ENCODE measurements around the gene LDOC1.
A peak's percentile ranks its signal among the peaks of the same experiment; 100 is the strongest.
"Not testable (repeated sequence)": the region's sequence is repeated elsewhere in the genome, so short reads cannot be mapped to it uniquely, and the experiment has no call there.

Gene LDOC1

DNA sequence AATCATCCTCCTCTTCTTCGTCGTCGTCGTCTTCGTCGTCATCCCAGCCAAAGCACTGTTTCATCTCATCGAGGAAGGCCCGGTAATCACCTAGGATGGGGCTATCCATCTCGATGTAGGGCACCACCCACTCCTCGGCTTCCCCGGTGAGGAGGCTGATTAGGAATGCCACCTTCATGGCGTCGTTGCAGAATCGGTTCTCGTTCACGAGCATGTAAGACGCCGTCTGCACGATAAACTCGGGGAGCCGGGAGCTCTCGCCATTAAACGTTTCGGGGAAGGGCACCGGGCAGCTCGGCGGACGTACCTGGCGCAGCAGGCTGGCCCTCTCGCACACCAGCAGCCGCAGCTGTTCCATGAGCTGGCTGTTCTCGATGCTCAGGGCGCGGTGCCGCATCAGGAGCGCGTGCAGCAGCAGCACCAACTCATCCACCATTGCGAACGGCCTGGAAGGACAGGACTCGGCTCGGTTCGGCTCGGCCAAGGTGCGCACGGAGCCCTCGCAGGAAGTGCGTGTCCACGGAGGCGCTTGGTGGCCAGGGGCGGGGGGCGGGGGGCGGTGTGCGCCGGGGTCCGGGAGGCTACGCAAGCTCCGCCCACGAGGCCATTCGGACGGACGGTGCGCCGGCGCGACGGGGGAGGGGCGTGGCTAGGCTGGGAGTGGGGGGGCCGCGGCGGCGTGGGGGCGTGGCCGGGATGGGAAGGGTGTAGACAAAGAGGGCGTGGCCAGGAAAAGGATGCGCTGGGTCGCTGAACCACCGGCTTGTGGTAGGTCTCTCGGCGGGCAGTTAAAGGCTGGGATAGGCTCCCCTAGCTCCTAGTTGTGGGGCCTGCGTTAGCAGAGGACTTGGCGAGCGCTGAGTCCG is at the start of gene LDOC1:
TSS of gene LDOC1 (minus strand) at position 544 of the 866 bp plus-strand sequence. CDS start at position 436, 108 bp downstream.
- DNase-seq, result peak; percentile 79

DNA sequence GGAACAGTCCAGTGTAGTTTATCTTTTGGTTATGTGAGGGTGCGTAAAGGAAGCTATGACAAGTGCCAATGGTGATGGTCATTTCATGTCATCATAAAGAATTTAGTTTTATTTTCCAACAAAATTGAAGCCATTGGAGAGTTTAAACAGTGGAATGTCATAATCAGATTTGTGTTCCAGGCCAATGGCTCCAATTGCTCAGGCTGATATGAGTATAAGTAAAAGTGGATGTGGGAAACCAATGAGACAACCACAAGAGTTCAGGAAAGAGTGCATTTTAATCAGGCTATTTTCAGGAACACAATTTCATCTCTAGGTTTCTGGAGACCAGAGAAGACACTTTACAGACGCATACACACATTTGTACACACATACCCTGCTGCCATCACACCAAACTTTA is 44.7 kb upstream of the LDOC1 start:
- no peak for DNase-seq

DNA sequence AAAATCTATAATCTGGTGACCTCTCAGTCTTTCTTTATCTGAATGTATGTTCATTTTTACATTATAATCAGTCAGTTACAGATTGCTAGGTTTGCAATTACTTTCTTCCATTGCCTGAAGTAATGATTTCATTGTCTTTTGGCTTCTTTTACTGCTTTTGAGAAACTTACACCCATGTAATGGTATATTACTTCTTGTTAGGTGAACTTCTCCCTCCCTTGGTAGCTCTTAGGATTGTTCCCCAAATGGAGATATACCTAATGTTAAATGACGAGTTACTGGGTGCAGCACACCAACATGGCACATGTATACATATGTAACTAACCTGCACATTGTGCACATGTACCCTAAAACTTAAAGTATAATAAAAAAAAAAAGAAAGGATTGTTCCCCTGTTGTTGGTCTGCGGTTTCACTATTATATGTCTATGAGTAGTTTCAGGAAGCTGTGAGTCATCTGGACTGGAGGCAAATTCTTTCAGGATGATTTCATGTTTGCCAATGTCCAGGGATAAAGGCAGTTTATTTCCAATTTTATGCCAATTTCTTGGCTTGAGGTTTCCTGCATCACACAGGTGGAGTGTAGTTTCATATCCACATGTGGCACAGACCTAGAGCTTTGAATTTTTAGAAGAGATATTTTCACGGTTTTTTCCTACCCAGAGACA is 43.5 kb upstream of the LDOC1 start:
- no peak for DNase-seq

DNA sequence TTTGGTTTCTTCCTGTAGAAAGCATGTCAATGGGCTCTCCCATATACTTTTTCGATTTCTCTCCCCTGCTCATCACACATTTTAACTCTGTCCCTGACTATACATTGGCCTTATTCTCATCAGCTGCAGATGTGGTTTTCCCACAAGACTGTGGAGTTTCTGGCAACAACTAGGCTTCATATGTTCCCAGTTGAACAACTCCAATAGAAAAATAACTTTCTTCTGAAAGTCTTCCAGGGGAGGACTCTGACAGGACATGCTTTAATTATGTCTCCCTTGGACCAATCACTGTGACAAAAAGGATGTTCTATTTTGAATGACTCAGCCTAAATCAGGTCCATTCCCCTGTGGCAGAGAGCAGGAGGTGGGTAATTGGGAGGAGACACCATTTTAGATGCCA is 37.3 kb upstream of the LDOC1 start:
- no peak for DNase-seq

DNA sequence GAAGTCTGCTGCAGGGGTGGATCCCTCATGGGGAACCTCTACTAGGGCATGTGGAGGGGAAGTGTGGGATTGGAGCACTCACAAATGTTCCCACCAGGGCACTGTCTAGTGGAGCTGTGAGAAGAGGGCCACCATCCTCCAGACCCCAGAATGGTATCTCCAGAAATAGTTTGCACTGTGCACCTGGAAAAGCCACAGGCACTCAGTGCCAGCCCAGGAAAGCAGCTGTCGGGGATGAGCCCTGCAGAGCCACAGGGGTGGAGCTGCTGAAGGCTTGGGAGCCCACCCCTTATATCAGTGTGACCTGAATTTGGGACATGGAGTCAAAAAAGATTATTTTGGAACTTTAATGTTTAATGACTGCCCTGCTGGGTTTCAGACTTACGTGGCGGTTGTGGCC is 25.0 kb upstream of the LDOC1 start:
- no peak for DNase-seq

DNA sequence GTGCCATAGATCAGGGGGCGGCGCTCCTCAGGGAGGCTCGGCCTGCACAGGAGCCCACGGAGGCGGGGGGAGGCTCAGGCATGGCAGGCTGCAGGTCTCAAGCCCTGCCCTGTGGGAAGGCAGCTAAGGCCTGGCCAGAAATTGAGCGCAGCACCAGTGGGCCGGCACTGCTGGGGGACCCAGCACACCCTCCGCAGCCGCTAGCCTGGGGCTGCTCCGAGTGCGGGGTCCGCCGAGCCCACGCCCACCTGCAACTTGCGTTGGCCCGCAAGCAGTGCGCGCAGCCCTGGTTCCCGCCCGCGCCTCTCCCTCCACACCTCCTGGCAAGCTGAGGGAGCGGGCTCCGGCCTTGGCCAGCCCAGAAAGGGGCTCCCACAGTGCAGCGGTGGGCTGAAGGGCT is 11.6 kb upstream of the LDOC1 start:
- not testable (repeated sequence) for DNase-seq

DNA sequence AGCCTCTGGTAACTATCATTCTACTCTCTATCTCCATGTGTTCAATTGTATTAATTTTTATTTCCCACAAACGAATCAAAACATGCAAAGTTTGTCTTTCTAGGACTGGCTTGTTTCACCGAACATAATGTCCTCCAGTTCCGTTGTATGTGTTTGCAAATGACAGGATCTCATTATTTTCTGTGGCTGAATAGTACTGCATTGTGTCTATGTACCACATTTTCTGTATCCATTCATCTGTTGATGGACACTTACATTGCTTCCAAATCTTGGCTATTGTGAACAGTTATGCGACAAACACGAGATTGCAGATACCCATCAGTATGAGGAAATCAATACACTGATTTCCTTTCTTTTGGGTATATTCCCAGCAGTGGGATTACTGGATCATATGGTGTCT is 8.4 kb upstream of the LDOC1 start:
- no peak for DNase-seq

DNA sequence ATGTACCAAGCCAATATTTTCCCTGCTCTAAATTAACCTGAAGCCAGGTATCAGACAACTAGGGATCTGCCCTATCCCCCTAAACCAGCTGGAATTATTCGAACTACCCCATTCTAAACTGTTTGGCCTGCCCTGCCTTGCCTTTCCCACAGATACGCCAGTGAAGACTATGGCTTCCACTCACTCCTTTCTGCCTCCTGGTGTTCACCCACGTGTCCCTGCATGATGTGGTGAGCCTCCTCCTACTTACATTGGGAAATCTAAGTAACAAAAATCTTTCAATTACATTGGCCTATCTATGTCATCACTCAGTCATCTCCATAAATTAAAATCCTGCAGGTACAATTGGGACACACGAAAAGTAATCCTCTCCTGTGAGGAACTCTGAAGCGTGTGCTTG is 6.1 kb upstream of the LDOC1 start:
- DNase-seq, result no peak

DNA sequence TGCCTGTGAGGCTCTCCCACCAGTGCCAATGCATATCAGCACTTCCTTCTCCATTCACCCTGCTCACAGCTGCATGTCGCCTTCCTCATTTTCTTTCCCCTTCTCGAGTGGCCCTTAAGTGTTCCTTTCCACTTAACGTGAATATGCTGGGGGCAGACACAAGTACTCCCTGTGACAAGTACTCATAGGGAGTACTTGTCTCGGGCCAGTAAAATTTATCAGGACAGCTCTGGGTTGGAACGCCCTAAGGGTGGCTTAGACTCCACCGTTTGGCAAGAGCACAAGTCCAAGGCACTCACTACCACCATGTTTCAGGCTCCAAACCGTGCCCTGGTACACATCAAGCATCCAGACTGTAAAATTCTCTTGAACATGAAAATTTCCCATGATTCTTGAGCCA is 3.9 kb upstream of the LDOC1 start:
- DNase-seq, result no peak

DNA sequence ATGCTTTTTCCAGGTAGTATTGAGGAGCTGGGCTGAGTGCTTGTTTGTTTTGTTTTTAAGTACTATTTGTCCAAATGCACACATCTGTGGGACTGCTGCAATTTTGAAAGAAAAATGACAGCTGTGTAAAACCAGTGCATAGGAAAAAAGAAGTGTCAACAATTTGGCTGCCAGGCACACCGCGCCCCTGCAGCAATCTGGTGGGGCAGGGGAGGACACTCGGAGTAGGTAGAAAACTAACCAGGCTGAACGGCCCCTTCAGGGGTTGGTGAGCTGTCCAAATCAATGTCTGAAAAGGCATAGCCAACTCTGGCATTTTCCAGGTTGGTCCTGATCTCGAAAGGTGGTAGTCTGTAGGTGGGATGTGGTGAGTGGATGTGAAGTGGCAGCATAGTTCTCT is 1.1 kb downstream of the LDOC1 start:
- DNase-seq, result no peak

DNA sequence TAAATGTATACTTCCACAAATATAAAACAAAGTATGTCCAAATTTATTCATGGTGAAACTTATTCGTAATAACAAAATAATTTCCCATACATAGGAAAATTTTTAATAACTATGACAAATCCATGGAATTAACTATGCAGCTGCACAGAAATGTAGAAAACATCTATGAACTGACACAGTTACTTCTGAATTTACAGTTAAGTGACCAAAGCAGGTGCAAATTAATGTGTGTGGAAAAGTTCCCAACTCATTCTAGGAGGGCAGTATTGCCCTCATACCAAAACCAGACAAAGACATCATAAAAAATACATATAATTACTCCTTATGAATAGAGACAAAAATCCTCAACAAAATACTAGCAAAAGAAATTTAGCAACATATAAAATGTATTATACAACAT is 12.5 kb downstream of the LDOC1 start:
- DNase-seq, result no peak

DNA sequence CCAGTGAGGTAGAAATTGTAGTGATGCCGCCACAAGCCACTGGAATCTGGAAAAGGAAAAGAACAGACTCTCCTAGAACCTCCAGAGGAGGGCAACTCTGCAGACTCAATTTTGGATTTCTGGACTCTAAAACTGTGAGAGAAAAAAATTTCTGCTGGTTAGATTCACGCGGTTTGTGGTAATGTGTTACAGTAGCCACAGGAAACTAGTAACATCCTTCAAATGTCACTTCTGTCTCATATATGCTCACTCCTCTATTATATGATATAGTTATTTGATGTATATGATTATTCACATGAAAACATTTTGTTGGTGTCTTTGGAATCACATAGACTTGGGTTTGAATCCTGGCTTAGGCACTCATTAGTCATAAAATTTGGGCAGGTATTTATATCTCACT is 18.8 kb downstream of the LDOC1 start:
- DNase-seq, result no peak

DNA sequence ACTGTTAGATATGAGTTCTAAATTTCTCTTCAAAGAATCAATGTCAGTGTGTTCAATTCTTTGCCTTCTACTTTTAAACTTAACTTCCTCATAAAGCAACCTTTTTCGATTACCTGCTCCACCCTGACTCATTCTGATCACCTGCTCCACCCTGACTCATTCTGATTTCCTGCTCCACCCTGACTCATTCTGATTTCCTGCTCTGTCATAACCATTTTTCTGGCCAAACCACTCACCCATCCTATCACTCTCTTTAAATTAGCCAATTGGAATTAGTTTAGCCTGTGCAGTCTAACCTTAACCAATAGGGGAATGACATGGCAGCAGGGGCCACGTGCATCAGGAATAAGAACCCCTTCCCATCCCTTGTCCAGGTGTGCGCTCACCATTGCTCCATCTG is 21.7 kb downstream of the LDOC1 start:
- DNase-seq, result not testable (repeated sequence)

DNA sequence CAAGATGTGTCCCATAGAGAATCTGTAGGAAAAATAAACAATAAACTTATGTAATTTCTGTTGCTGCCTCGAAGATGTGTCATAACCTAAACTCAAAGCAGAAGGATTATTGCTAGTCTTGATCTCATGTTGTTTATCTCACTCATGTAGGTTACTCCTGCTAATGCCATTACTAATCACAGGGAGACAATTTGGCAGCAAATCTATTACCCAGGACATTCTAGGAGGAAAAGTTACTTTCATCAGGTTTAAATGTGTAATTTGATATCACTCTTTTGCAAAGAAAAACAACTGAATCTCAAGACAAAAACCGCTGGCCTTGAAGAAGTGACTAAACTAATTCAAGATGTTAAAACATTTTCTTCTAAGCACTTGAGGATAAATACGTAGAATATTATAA is 34.0 kb downstream of the LDOC1 start:
- no peak for DNase-seq

DNA sequence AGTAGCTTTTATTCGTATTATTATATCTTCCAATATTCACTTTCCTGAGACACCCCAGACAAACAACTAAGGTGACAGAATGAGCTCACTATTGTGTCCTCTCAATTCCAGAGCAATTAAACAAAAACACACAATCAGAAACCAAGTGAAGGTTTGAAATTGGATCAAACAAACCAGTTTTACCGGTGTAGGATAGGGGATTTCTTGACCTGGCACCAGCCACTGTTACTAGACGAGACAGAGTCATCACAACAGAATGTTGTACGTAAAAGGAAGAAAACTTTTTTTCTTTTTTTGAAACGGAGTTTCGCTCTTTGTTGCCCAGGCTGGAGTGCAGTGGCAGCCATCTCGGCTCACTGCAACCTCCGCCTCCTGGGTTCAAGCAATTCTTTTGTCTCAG is 43.7 kb downstream of the LDOC1 start:
- DNase-seq, result no peak

DNA sequence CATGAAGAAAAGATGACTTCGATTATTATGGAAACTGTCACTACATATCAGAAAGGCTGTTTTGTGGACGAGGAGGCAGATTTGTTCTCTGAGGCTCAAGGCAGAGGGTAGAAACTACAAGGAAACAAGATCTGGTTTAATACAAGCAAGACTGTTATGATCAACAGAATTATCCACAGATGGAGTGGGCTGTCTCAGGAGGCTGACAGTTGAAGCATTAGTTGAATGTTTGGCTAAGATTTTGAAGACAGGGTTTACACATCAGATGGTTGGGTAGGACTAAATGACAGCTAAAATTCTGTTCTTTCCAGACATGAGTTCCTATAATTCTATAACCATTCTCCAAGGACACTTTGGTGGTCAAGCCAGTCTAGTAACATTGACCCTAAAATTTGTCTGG is 49.8 kb downstream of the LDOC1 start:
- no peak for DNase-seq
